Caco-2 (cell line): Measurements from ENCODE around the gene MGLL. TPM values are rescaled to one million over a fixed set of nuclear protein-coding genes. Genes with fewer than 3 reads are reported as not detected.

Experiments
- BruUV-seq: library from RNA; stranded (reverse); fragments of 400-500 nt; replicated peaks from 2 replicates; lab custom pipeline; 2021; lab: Mats Ljungman, UMichigan
- CTCF ChIA-PET: fragments of 300-600 bp; sonication (Branson Sonifier 250); formaldehyde crosslinking; loops from one replicate; lab custom pipeline; 2022; ENCODE audit warnings: antibody characterized with exemption; lab: Charles Lee
- POLR2A ChIA-PET: fragments of 300-600 bp; sonication (Branson Sonifier 250); formaldehyde crosslinking; loops from one replicate; lab custom pipeline; 2022; ENCODE audit warnings: antibody characterized with exemption; lab: Charles Lee
- DNase-seq, 2 experiments: peaks; one replicate each; pipeline versions ENCODE4 v3.0.0 to v3.0.0-alpha.2; 2020 to 2022
- H3K27me3 ChIP-seq: replicated peaks from 2 replicates; pipeline ENCODE4 v1.6.0; 2011; ENCODE audit warnings: low read length; ENCODE audit not compliant: control insufficient read depth, insufficient read depth
- H3K36me3 ChIP-seq: 2 replicates; pipeline ENCODE4 v1.5.1; 2011; ENCODE audit warnings: low read length; ENCODE audit not compliant: control insufficient read depth, insufficient read depth
- H3K4me1 ChIP-seq: fragments of 250-450 bp; sonication (Bioruptor Pico); 2 replicates; pipeline ENCODE4 v1.5.1; 2020; ENCODE audit warnings: mild to moderate bottlenecking
- H3K4me3 ChIP-seq: 2 replicates; pipeline ENCODE4 v1.5.1; 2011; ENCODE audit warnings: low read depth, mild to moderate bottlenecking, control low read depth, low read length
- H3K9me3 ChIP-seq: fragments of 250-450 bp; sonication (Bioruptor Pico); 2 replicates; pipeline ENCODE4 v1.5.1; 2020; ENCODE audit warnings: mild to moderate bottlenecking, moderate library complexity
- H3K27ac Mint-ChIP-seq: one replicate; pipeline ENCODE4 v1.8.0; 2022; ENCODE audit warnings: mixed read lengths; ENCODE audit not compliant: unreplicated experiment
- H3K27me3 Mint-ChIP-seq: one replicate; pipeline ENCODE4 v1.8.0; 2022; ENCODE audit warnings: mixed read lengths; ENCODE audit not compliant: insufficient read depth, unreplicated experiment
- H3K36me3 Mint-ChIP-seq: one replicate; pipeline ENCODE4 v1.8.0; 2022; ENCODE audit warnings: mild to moderate bottlenecking, mixed read lengths; ENCODE audit not compliant: insufficient read depth, unreplicated experiment
- H3K4me1 Mint-ChIP-seq: one replicate; pipeline ENCODE4 v1.8.0; 2022; ENCODE audit warnings: low read depth, mixed read lengths; ENCODE audit not compliant: unreplicated experiment
- H3K4me3 Mint-ChIP-seq: one replicate; pipeline ENCODE4 v1.8.0; 2022; ENCODE audit warnings: mild to moderate bottlenecking, moderate library complexity, mixed read lengths; ENCODE audit not compliant: unreplicated experiment
- H3K9me3 Mint-ChIP-seq: one replicate; pipeline ENCODE4 v1.8.0; 2022; ENCODE audit warnings: mixed read lengths; ENCODE audit not compliant: unreplicated experiment
- CTCF ChIP-seq, 2 experiments: fragments of 200-600 bp in 1 of 2; IDR thresholded peaks; 1 replicate in 1 of 2; 2 replicates in 1 of 2; pipeline versions ENCODE4 v1.5.1 to v1.8.0; 2011 to 2022; ENCODE audit warnings: antibody characterized with exemption in 1 of 2, control low read depth in 1 of 2, inconsistent platforms in 1 of 2, low read depth in 1 of 2, low read length in 1 of 2, mild to moderate bottlenecking in 1 of 2, moderate library complexity in 1 of 2; ENCODE audit not compliant: insufficient read depth in 1 of 2, severe bottlenecking in 1 of 2, unreplicated experiment in 1 of 2
- intact Hi-C: fragments of 100-400 bp; cut with micrococcal nuclease; formaldehyde crosslinking; loops from one replicate; pipeline ENCODE4 v1.10.0; 2022; ENCODE audit not compliant: unreplicated experiment
- total RNA-seq: library from RNA; stranded (reverse); gene quantifications from 2 replicates; pipeline ENCODE4 v1.2.3, GENCODE V29; 2022

Gene MGLL
- total RNA-seq, 1 experiment from 2014 or later, result 7.8 TPM

GRCh38 chr3:127680146-127680661, 142.1 kb downstream of the MGLL start:
- Mint-ChIP-seq H3K4me3 (no peak overlapping the region), H3K27ac (no peak overlapping the region), H3K9me3 (no peaks in the 10 kb centered on the region), H3K36me3 (no peaks in the 10 kb centered on the region), H3K27me3 (no peaks in the 10 kb centered on the region), H3K4me1 (no peaks in the 10 kb centered on the region)
- no TSS peak for BruUV-seq
- intact Hi-C loops, result no loop called here
- Histone ChIP-seq H3K27me3 (no peaks in the 10 kb centered on the region), H3K4me1 (no peaks in the 10 kb centered on the region), H3K36me3 (no peaks in the 10 kb centered on the region), H3K4me3 (no peak overlapping the region), H3K9me3 (no peaks in the 10 kb centered on the region)
- CTCF ChIA-PET, result interaction anchor here (0.6 to 0.9 kb wide), 4 partner anchors 11 to 279 kb away, joined by 3 to 5 read pairs (median 4); no protein-coding TSS in a partner anchor
- POLR2A ChIA-PET, result no interaction called here
- no peak for TF ChIP-seq CTCF (IDR thresholded peaks at IDR 0.05; ENCODE audit: insufficient read depth in 1 of 2, low read depth in 1 of 2, low read length in 1 of 2, severe bottlenecking in 1 of 2, unreplicated experiment in 1 of 2)
- DNase-seq, result peak in 1 of 2 experiments; percentile 26

GRCh38 chr3:127679534-127680145, 142.7 kb downstream of the MGLL start:
- no peaks in the 10 kb centered on the region for H3K4me1 ChIP-seq
- BruUV-seq, result no TSS peak
- Mint-ChIP-seq H3K36me3 (no peaks in the 10 kb centered on the region), H3K27ac (no peak overlapping the region), H3K9me3 (no peaks in the 10 kb centered on the region), H3K4me3 (no peak overlapping the region), H3K27me3 (no peaks in the 10 kb centered on the region), H3K4me1 (no peaks in the 10 kb centered on the region)
- POLR2A ChIA-PET, result no interaction called here
- DNase-seq, result peak in 1 of 2 experiments; percentile 21
- CTCF ChIA-PET, result interaction anchor here (0.6 to 0.9 kb wide), 4 partner anchors 11 to 280 kb away, joined by 3 to 5 read pairs (median 4); no protein-coding TSS in a partner anchor
- no peak for TF ChIP-seq CTCF (IDR thresholded peaks at IDR 0.05; ENCODE audit: insufficient read depth in 1 of 2, low read depth in 1 of 2, low read length in 1 of 2, severe bottlenecking in 1 of 2, unreplicated experiment in 1 of 2)
- H3K27me3 ChIP-seq, result no peaks in the 10 kb centered on the region
- intact Hi-C loops, result loop anchor here (10.0 kb wide), 1 partner anchor 85 kb away; the partner anchor contains the start of genes MCM2 and TPRA1
- no peaks in the 10 kb centered on the region for H3K36me3 ChIP-seq
- no peak overlapping the region for H3K4me3 ChIP-seq
- no peaks in the 10 kb centered on the region for H3K9me3 ChIP-seq

- no peaks in the 10 kb centered on the region for H3K9me3 ChIP-seq
- Mint-ChIP-seq H3K9me3 (no peaks in the 10 kb centered on the region), H3K4me3 (no peak overlapping the region), H3K36me3 (peaks cover 7% of the 10 kb centered on the region), H3K27me3 (no peaks in the 10 kb centered on the region), H3K27ac (no peak overlapping the region), H3K4me1 (peaks cover 6% of the 10 kb centered on the region)
- TF ChIP-seq CTCF (IDR thresholded peaks at IDR 0.05; ENCODE audit: insufficient read depth in 1 of 2, low read depth in 1 of 2, low read length in 1 of 2, severe bottlenecking in 1 of 2, unreplicated experiment in 1 of 2), result no peak
- ChIA-PET POLR2A (no interaction called here), CTCF (no interaction called here)
- no peaks in the 10 kb centered on the region; the same call in 1 of the 2 replicates for H3K4me1 ChIP-seq
- no peaks in the 10 kb centered on the region for H3K36me3 ChIP-seq
- peak in 1 of 2 experiments; percentile 30 for DNase-seq
- BruUV-seq, result no TSS peak
- intact Hi-C loops, result loop anchor here (10.0 kb wide), 1 partner anchor 84 kb away; the partner anchor contains the start of genes MCM2 and TPRA1
- no peak overlapping the region for H3K4me3 ChIP-seq
- no peaks in the 10 kb centered on the region for H3K27me3 ChIP-seq
Measured at GRCh38 chr3:127678611-127679533, 143.4 kb downstream of the MGLL start.
